ENCODE results near the gene UBE2H. TPM values are rescaled to one million over a fixed set of nuclear protein-coding genes. Genes with fewer than 3 reads are reported as not detected.

UBE2H gene
- total RNA-seq, 2 experiments from 2014 or later = 13.3 to 15.4 TPM

GRCh38 chr7:129782818-129783583 lies 169.8 kb downstream of the UBE2H start:
- ChIA-PET POLR2A (no interaction called here), CTCF (no interaction called here)

GRCh38 chr7:129781928-129782817 lies 170.6 kb downstream of the UBE2H start:
- ChIA-PET CTCF (no interaction called here), POLR2A (no interaction called here)

DNA sequence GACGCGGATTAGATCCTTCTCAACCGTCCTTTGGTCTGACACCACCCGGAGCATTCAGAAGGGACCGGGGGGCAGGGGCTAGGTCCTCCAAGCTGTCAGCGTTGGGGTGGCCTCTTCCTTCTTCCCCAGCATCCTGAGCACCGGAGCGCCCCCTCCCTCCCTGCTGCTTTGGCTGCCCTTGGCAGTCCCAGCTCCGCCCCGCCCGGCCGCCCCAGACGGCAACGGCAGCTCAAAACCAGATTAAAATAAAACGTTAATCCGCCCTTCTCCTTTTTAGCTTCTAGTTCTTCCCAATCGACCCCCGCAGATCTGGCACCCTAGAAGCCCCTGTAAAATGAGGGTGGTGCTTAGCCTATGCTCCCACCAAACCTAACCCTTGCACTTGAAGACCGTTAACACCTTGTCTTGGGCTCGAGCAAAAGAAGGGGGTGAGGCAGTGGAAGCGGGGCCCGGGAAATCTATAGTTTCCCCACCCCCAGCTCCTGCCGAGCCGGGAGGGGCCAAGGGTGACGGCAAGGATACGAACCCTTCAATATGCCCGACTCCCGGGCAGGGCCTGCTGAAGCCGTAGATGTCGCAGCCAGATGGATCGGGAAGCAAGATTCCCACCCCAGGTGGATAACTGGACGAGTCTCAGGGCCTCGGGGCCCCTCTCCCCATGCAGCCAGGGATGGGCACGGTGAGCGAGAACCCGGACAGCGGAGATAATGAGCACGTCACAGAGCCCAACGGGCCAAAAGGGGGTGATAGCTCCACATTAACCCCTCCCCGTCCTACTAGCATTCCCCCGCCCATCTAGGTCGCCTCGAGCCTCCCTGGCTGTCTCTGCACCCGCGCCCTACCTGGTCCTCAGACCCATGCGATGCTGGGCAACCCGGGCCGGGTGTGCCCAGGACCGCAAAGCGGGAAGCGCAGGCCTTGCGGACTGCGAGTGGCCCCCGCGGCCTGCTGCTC lies 171.5 kb downstream of the UBE2H start:
- ChIA-PET CTCF (interaction anchor here (0.6 to 1.0 kb wide), 2 partner anchors 56 to 177 kb away, joined by 3 to 4 read pairs; no protein-coding TSS in a partner anchor), POLR2A (interaction anchor here (0.6 kb wide), 1 partner anchor 393 kb away, joined by 3 read pairs; no protein-coding TSS in a partner anchor)

Other genes with a start within 250 kb of the UBE2H start
- 10 to 100 TPM; 24.3 to 25.9 TPM for gene ZC3HC1, start 98.4 kb upstream of the UBE2H start, total RNA-seq
- gene KLHDC10, start 117.6 kb upstream of the UBE2H start, total RNA-seq = 10 to 100 TPM; 17.9 TPM

Measured in activated CD8-positive, alpha-beta memory T cell treated with anti-CD3 and anti-CD28 coated beads for 36 hours (primary cell).